B cell (primary cell): Measurements from ENCODE around the gene OR6K2.

ENCODE experiments used
- CTCF ChIP-seq: fragments of 200-600 bp; IDR thresholded peaks from one replicate; pipeline ENCODE4 v1.8.0; 2022; ENCODE audit warnings: antibody characterized with exemption, mild to moderate bottlenecking
- EZH2 ChIP-seq: IDR thresholded peaks from 2 replicates; pipeline ENCODE4 v1.6.1; 2012; ENCODE audit warnings: borderline replicate concordance, low read depth, mild to moderate bottlenecking, moderate library complexity, low read length; ENCODE audit not compliant: insufficient read depth, poor library complexity, severe bottlenecking

- TF ChIP-seq CTCF (no peak), EZH2 (no peak)
Observed at GRCh38 chr1:158730453-158730852, 30.0 kb upstream of the OR6K2 start.
